Panc1 (cell line): ENCODE data around the gene INS.

Experiments used
- POLR2AphosphoS5 ChIP-seq: IDR thresholded peaks from 2 replicates; pipeline ENCODE4 v1.6.1; 2012; ENCODE audit warnings: mild to moderate bottlenecking, low read depth, low read length, moderate library complexity
- TCF7L2 ChIP-seq: IDR thresholded peaks from 2 replicates; pipeline ENCODE4 v1.6.1; 2011; ENCODE audit warnings: mild to moderate bottlenecking, low read depth, low read length, inconsistent platforms
- TF ChIP-seq, protein P1 (sequence below), 2 experiments: IDR thresholded peaks; 2 replicates each; pipeline ENCODE4 v1.6.1; 2011 to 2012; ENCODE audit warnings: low read depth in 2 of 2, control low read depth in 1 of 2, low read length in 1 of 2, mild to moderate bottlenecking in 1 of 2, moderate library complexity in 1 of 2; ENCODE audit not compliant: insufficient read depth in 1 of 2
- TF ChIP-seq, protein P2 (sequence below): fragments of 450-650 bp; IDR thresholded peaks from 2 replicates; pipeline ENCODE4 v1.5.1; 2017; ENCODE audit warnings: mild to moderate bottlenecking

GRCh38 chr11:2136209-2136951 is 24.6 kb downstream of the INS start:
- TF ChIP-seq, protein P1, sequence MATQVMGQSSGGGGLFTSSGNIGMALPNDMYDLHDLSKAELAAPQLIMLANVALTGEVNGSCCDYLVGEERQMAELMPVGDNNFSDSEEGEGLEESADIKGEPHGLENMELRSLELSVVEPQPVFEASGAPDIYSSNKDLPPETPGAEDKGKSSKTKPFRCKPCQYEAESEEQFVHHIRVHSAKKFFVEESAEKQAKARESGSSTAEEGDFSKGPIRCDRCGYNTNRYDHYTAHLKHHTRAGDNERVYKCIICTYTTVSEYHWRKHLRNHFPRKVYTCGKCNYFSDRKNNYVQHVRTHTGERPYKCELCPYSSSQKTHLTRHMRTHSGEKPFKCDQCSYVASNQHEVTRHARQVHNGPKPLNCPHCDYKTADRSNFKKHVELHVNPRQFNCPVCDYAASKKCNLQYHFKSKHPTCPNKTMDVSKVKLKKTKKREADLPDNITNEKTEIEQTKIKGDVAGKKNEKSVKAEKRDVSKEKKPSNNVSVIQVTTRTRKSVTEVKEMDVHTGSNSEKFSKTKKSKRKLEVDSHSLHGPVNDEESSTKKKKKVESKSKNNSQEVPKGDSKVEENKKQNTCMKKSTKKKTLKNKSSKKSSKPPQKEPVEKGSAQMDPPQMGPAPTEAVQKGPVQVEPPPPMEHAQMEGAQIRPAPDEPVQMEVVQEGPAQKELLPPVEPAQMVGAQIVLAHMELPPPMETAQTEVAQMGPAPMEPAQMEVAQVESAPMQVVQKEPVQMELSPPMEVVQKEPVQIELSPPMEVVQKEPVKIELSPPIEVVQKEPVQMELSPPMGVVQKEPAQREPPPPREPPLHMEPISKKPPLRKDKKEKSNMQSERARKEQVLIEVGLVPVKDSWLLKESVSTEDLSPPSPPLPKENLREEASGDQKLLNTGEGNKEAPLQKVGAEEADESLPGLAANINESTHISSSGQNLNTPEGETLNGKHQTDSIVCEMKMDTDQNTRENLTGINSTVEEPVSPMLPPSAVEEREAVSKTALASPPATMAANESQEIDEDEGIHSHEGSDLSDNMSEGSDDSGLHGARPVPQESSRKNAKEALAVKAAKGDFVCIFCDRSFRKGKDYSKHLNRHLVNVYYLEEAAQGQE (IDR thresholded peaks at IDR 0.05; ENCODE audit: insufficient read depth in 1 of 2, low read depth in 2 of 2, low read length in 1 of 2) = no peak
- TF ChIP-seq, protein P2, sequence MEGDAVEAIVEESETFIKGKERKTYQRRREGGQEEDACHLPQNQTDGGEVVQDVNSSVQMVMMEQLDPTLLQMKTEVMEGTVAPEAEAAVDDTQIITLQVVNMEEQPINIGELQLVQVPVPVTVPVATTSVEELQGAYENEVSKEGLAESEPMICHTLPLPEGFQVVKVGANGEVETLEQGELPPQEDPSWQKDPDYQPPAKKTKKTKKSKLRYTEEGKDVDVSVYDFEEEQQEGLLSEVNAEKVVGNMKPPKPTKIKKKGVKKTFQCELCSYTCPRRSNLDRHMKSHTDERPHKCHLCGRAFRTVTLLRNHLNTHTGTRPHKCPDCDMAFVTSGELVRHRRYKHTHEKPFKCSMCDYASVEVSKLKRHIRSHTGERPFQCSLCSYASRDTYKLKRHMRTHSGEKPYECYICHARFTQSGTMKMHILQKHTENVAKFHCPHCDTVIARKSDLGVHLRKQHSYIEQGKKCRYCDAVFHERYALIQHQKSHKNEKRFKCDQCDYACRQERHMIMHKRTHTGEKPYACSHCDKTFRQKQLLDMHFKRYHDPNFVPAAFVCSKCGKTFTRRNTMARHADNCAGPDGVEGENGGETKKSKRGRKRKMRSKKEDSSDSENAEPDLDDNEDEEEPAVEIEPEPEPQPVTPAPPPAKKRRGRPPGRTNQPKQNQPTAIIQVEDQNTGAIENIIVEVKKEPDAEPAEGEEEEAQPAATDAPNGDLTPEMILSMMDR = no peak
- TF ChIP-seq TCF7L2 = no peak
- TF ChIP-seq POLR2AphosphoS5 = no peak
